ENCODE results near the gene TXNDC16. TPM values are rescaled to one million over a fixed set of nuclear protein-coding genes. Genes with fewer than 3 reads are reported as not detected.

Gene TXNDC16
- total and polyA plus RNA-seq, 2 donors (not counting 3 experiments of a cell fraction or from before 2014, with no cell fraction given): 2.3 to 4.5 TPM

DNA sequence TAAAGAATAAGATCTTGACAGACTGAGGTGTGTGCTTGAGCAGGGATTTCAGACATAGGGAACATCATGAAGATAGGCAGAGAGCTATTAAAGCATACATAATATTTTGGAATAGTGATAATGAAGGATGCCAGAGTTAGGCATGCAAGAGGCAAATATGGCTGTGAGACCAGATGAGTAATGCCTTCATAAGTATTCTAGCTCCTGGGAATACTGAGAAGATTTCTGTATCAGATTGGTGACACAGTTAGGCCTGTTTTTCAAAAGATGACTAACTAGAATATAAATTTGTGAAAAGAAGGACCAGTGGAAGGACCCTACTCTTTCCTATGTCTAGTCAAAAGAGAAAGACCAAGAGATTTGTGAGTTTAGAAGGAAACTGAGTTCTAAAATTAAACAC, 108.8 kb downstream of the TXNDC16 start:
- H3K9ac ChIP-seq (replicated peaks; ENCODE audit: extremely low read depth, insufficient read depth, low read length): no peak overlapping the region
- H3K9me1 ChIP-seq (replicated peaks; ENCODE audit: control insufficient read depth, extremely low read depth, insufficient read depth, low read length): peaks cover 2% of the 10 kb centered on the region
- intact Hi-C loops (cut with micrococcal nuclease): no loop called here
- no peak overlapping the region for H3K4me2 ChIP-seq (ENCODE audit: insufficient read depth, low read length)
- no peaks in the 10 kb centered on the region for H3K27me3 ChIP-seq (ENCODE audit: control insufficient read depth in 2 of 2, insufficient read depth in 2 of 2, low read length in 2 of 2)
- H3K4me1 ChIP-seq (ENCODE audit: control insufficient read depth, extremely low read depth, insufficient read depth, low read length): no peaks in the 10 kb centered on the region
- no TSS peak for BruUV-seq (replicated peaks)
- ChIA-PET CTCF (interaction anchor here (0.8 to 1.8 kb wide), 3 partner anchors 9 to 114 kb away, joined by 3 to 5 read pairs (median 4); no protein-coding TSS in a partner anchor), POLR2A (no interaction called here)
- no peaks in the 10 kb centered on the region for H3K36me3 ChIP-seq (ENCODE audit: control insufficient read depth in 2 of 2, extremely low read depth in 1 of 2, insufficient read depth in 2 of 2, low read length in 2 of 2)
- dilution Hi-C loops (cut with MboI; ENCODE audit: extremely low pct_ligation_motif_present, low sequenced_read_pairs): no loop called here
- no peak overlapping the region for H3K4me3 ChIP-seq (replicated peaks in 1 of 3; ENCODE audit: insufficient read depth in 1 of 3, low read depth in 1 of 3, low read length in 3 of 3)
- H3K79me2 ChIP-seq (ENCODE audit: control insufficient read depth, insufficient read depth, low read length): no peaks in the 10 kb centered on the region
- no peak overlapping the region for H3K27ac ChIP-seq (ENCODE audit: insufficient read depth, low read depth, low read length)
- H4K20me1 ChIP-seq (replicated peaks; ENCODE audit: control insufficient read depth, extremely low read depth, insufficient read depth, low read length): no peaks in the 10 kb centered on the region
- H3K9me3 ChIP-seq (replicated peaks; ENCODE audit: control insufficient read depth, insufficient read depth, low read length): no peaks in the 10 kb centered on the region
- DNase-seq (ENCODE audit: low read depth, low spot score) (no peak), FAIRE-seq (no peak)
- TF ChIP-seq JUN (IDR thresholded peaks at IDR 0.05; ENCODE audit: borderline replicate concordance, insufficient read depth, insufficient read length, low read depth) (no peak), FOS (IDR thresholded peaks at IDR 0.05; ENCODE audit: borderline replicate concordance, insufficient read depth, low read length) (no peak), GATA2 (IDR thresholded peaks at IDR 0.05; ENCODE audit: insufficient read depth, insufficient read length, low read depth, low read length) (no peak), POLR2AphosphoS5 (IDR thresholded peaks at IDR 0.05; ENCODE audit: insufficient read depth, low read depth, low read length) (no peak), EZH2 (IDR thresholded peaks at IDR 0.05; ENCODE audit: borderline replicate concordance, low read depth, low read length, severe bottlenecking) (no peak), POLR2A (IDR thresholded peaks at IDR 0.05; ENCODE audit: low read depth, low read length) (no peak), MYC (IDR thresholded peaks at IDR 0.05; ENCODE audit: low read depth, low read length) (no peak)
- TF ChIP-seq, protein P1, sequence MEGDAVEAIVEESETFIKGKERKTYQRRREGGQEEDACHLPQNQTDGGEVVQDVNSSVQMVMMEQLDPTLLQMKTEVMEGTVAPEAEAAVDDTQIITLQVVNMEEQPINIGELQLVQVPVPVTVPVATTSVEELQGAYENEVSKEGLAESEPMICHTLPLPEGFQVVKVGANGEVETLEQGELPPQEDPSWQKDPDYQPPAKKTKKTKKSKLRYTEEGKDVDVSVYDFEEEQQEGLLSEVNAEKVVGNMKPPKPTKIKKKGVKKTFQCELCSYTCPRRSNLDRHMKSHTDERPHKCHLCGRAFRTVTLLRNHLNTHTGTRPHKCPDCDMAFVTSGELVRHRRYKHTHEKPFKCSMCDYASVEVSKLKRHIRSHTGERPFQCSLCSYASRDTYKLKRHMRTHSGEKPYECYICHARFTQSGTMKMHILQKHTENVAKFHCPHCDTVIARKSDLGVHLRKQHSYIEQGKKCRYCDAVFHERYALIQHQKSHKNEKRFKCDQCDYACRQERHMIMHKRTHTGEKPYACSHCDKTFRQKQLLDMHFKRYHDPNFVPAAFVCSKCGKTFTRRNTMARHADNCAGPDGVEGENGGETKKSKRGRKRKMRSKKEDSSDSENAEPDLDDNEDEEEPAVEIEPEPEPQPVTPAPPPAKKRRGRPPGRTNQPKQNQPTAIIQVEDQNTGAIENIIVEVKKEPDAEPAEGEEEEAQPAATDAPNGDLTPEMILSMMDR (IDR thresholded peaks at IDR 0.05; ENCODE audit: extremely low read depth in 1 of 2, insufficient read depth in 1 of 2, low read depth in 1 of 2, low read length in 2 of 2): no peak
- TF ChIP-seq, protein P2, sequence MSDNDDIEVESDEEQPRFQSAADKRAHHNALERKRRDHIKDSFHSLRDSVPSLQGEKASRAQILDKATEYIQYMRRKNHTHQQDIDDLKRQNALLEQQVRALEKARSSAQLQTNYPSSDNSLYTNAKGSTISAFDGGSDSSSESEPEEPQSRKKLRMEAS (IDR thresholded peaks at IDR 0.05; ENCODE audit: insufficient read depth, insufficient read length): no peak
- no peak overlapping the region for H2AFZ ChIP-seq (ENCODE audit: low read depth, low read length)
